ENCODE results near the gene PLCH1. TPM values are rescaled to one million over a fixed set of nuclear protein-coding genes. Genes with fewer than 3 reads are reported as not detected.

The PLCH1 gene
- total and polyA plus RNA-seq, 8 donors, result 0.91 to 4.4 (median 2.3) TPM

- Histone ChIP-seq H3K27ac (no peak overlapping the region), H3K27me3 (no peaks in the 10 kb centered on the region), H3K36me3 (no peaks in the 10 kb centered on the region), H3K9me3 (no peaks in the 10 kb centered on the region), H3K4me3 (no peak overlapping the region), H3K4me1 (no peaks in the 10 kb centered on the region)
- FAIRE-seq, result no peak
- ATAC-seq, result no peak
- intact Hi-C loops (cut with DNase I), result no loop called here
- DNase-seq, result no peak
- WGBS, 2 donors, result 86 to 89% methylated on average over 2 of the region's 2 CpGs
- no peak for TF ChIP-seq CTCF (IDR thresholded peaks at IDR 0.05)
Observed at GRCh38 chr3:155364492-155364891, 380.4 kb downstream of the PLCH1 start.

- Histone ChIP-seq H3K4me3 (no peak overlapping the region), H3K4me1 (no peaks in the 10 kb centered on the region), H3K36me3 (no peaks in the 10 kb centered on the region), H3K27me3 (no peaks in the 10 kb centered on the region), H3K9me3 (no peaks in the 10 kb centered on the region), H3K27ac (no peak overlapping the region)
- 39 to 46% methylated on average over 3 of the region's 3 CpGs for WGBS, 2 donors
- TF ChIP-seq CTCF (IDR thresholded peaks at IDR 0.05), result no peak
- FAIRE-seq (no peak), ATAC-seq (no peak), DNase-seq (no peak)
- intact Hi-C loops (cut with DNase I), result no loop called here
Observed at GRCh38 chr3:155363690-155364070, 381.2 kb downstream of the PLCH1 start.

- TF ChIP-seq CTCF (IDR thresholded peaks at IDR 0.05), result no peak
- no peak overlapping the region for H3K4me3 ChIP-seq
- no peak for DNase-seq
- H3K27ac ChIP-seq, result no peak overlapping the region
- no peaks in the 10 kb centered on the region for H3K4me1 ChIP-seq
- 55 to 56% methylated on average over 10 of the region's 10 CpGs for WGBS, 2 donors
- H3K9me3 ChIP-seq, result no peaks in the 10 kb centered on the region
- ATAC-seq, result no peak
- no peaks in the 10 kb centered on the region for H3K27me3 ChIP-seq
- intact Hi-C loops (cut with DNase I), result no loop called here
- no peaks in the 10 kb centered on the region for H3K36me3 ChIP-seq
- FAIRE-seq, result no peak
Observed at GRCh38 chr3:155362808-155363689, 381.8 kb downstream of the PLCH1 start.

- Histone ChIP-seq H3K27ac (no peak overlapping the region), H3K36me3 (no peaks in the 10 kb centered on the region), H3K27me3 (no peaks in the 10 kb centered on the region), H3K4me1 (no peaks in the 10 kb centered on the region), H3K4me3 (no peak overlapping the region), H3K9me3 (no peaks in the 10 kb centered on the region)
- intact Hi-C loops (cut with DNase I), result no loop called here
- WGBS, 2 donors, result 74 to 84% methylated on average over 2 of the region's 2 CpGs
- FAIRE-seq (no peak), DNase-seq (no peak), ATAC-seq (no peak)
- TF ChIP-seq CTCF (IDR thresholded peaks at IDR 0.05), result no peak
Observed at GRCh38 chr3:155360281-155360680, 384.6 kb downstream of the PLCH1 start.

All from pancreas (tissue), 10 donors.